ENCODE measurements around the gene ULK2. TPM values are rescaled to one million over a fixed set of nuclear protein-coding genes. Genes with fewer than 3 reads are reported as not detected.

ULK2 gene
- total RNA-seq, 4 donors from 2014 or later, result 31.6 to 54.8 (median 45.9) TPM

- no peaks in the 10 kb centered on the region for H3K9me3 ChIP-seq
- H3K27ac ChIP-seq, result peak overlapping the region; percentile 16 to 98 (median 81)
- H3K4me3 ChIP-seq, result no peak overlapping the region
- TF ChIP-seq POLR2A (IDR thresholded peaks at IDR 0.05) (no peak), CTCF (IDR thresholded peaks at IDR 0.05) (no peak), EP300 (IDR thresholded peaks at IDR 0.05) (no peak)
- WGBS, 2 donors, result 91 to 94% methylated on average over 5 of the region's 5 CpGs
- no peaks in the 10 kb centered on the region for H3K27me3 ChIP-seq
- H3K4me1 ChIP-seq, result peaks cover 5 to 74% (median 49%) of the 10 kb centered on the region in 4 donors
- no peaks in the 10 kb centered on the region for H3K36me3 ChIP-seq
- DNase-seq (ENCODE audit: low spot score in 2 of 2), result no peak
These were observed 142.2 kb downstream of the ULK2 start for GRCh38 chr17:19725486-19725885.

- peaks cover 5 to 77% (median 49%) of the 10 kb centered on the region in 4 donors for H3K4me1 ChIP-seq
- TF ChIP-seq CTCF (IDR thresholded peaks at IDR 0.05), result no peak
- TF ChIP-seq EP300 (IDR thresholded peaks at IDR 0.05), result peak in 1 of 2 donors; percentile 64
- peak in 1 of 2 donors; percentile 16 for TF ChIP-seq POLR2A (IDR thresholded peaks at IDR 0.05)
- 34 to 61% methylated on average over 26 to 40 of the region's 55 CpGs for WGBS, 2 donors
- no peaks in the 10 kb centered on the region for H3K27me3 ChIP-seq
- no peaks in the 10 kb centered on the region for H3K9me3 ChIP-seq
- peak overlapping the region; percentile 16 to 98 (median 81) for H3K27ac ChIP-seq
- peak; percentile 45 to 48 for DNase-seq (ENCODE audit: low spot score in 2 of 2)
- H3K36me3 ChIP-seq, result no peaks in the 10 kb centered on the region
- peak overlapping the region in 3 of 4 donors; percentile 23 to 44 (median 41) for H3K4me3 ChIP-seq
These were observed 143.0 kb downstream of the ULK2 start for GRCh38 chr17:19724501-19725420.

- no peak for TF ChIP-seq CTCF (IDR thresholded peaks at IDR 0.05)
- no peak for TF ChIP-seq EP300 (IDR thresholded peaks at IDR 0.05)
- TF ChIP-seq POLR2A (IDR thresholded peaks at IDR 0.05), result no peak
- no peaks in the 10 kb centered on the region for H3K36me3 ChIP-seq
- 100% methylated on average over 1 of the region's 1 CpG for WGBS, 2 donors
- no peaks in the 10 kb centered on the region for H3K27me3 ChIP-seq
- no peaks in the 10 kb centered on the region for H3K9me3 ChIP-seq
- H3K4me3 ChIP-seq, result no peak overlapping the region
- H3K27ac ChIP-seq, result peak overlapping the region in 3 of 4 donors; percentile 66 to 98 (median 96)
- no peak for DNase-seq (ENCODE audit: low spot score in 2 of 2)
- H3K4me1 ChIP-seq, result peaks cover 5 to 71% (median 46%) of the 10 kb centered on the region in 4 donors
These were observed 143.8 kb downstream of the ULK2 start for GRCh38 chr17:19723964-19724363.

Small RNA genes within 50 kb of the gene (small RNA-seq; reads per million reads assigned to genes)
- gene AC015726.2, result not detected

Other genes with a start within 250 kb of the ULK2 start
- gene ALDH3A2, start 219.2 kb downstream of the ULK2 start, total RNA-seq, result 100 to 1,000 TPM in 2 of 4 donors, 10 to 100 TPM in 2; 84.3 to 152 (median 105) TPM
- not detected for gene SLC47A2, start 151.4 kb downstream of the ULK2 start, total RNA-seq
- 1 to 10 TPM in 2 of 4 donors, under 1 TPM in 1, not detected in 1; 0.21 to 2.1 (median 1.7) TPM for gene ALDH3A1, start 119.6 kb downstream of the ULK2 start, total RNA-seq
- gene AKAP10, start 109.9 kb upstream of the ULK2 start, total RNA-seq, result 10 to 100 TPM; 23.4 to 39.8 (median 30.1) TPM
- gene SPECC1, start 141.4 kb upstream of the ULK2 start, total RNA-seq, result 100 to 1,000 TPM in 2 of 4 donors, 10 to 100 TPM in 2; 63.2 to 139 (median 98.1) TPM